Peyer's patch (tissue), 4 donors: ENCODE measurements around the gene STAT5B.
"Not testable (repeated sequence)": the region's sequence is repeated elsewhere in the genome, so short reads cannot be mapped to it uniquely, and the experiment has no call there.

Experiments
- CTCF ChIP-seq, 6 experiments: fragments of 450-650 bp in 4 of 6; fragments of 200-600 bp in 2 of 6; sonication (generic) in 1 of 6; IDR thresholded peaks; one replicate each; pipeline ENCODE4 v1.5.1; 2017 to 2019; ENCODE audit warnings: antibody characterized with exemption in 6 of 6, mild to moderate bottlenecking in 3 of 6, moderate library complexity in 1 of 6
- POLR2A ChIP-seq, 2 donors: fragments of 450-650 bp; IDR thresholded peaks; one replicate each; pipeline ENCODE4 v1.5.1; 2017; ENCODE audit warnings: antibody characterized with exemption in 2 of 2, mild to moderate bottlenecking in 2 of 2, moderate library complexity in 2 of 2

DNA sequence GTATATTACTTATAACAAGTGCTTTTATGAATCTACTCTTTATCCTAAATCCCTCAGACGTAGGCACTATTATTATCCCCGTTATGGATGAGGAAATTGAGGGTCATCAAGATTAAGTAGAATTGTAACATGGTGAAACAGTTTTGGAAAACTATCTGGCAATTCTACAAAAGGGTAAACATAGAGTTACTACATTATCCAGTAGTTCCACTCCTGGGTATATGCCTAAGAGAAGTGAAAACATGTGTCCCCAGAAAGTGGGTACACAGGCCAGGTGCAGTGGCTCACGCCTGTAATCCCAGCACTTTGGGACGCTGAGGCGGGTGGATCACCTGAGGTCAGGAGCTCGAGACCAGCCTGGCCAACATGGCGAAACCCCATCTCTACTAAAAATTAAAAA lies 36.6 kb downstream of the STAT5B start:
- not testable (repeated sequence) for TF ChIP-seq CTCF, POLR2A (IDR thresholded peaks at IDR 0.05)
